T-cell (primary cell): ENCODE results near the gene ATP5F1D. TPM values are rescaled to one million over a fixed set of nuclear protein-coding genes. Genes with fewer than 3 reads are reported as not detected.

Experiments
- ATAC-seq, 4 experiments: fragments of 200-7000 bp in 3 of 4; fragments of 150-1000 bp in 1 of 4; cut with Tn5 transposase; replicated peaks in 1 of 4; 1 replicate in 3 of 4; 2 replicates in 1 of 4; pipeline ENCODE4 v1.10.0; 2021; ENCODE audit warnings: moderate library complexity in 3 of 4, mild to moderate bottlenecking in 2 of 4, moderate number of reproducible peaks in 1 of 4
- CTCF ChIA-PET, 2 donors: fragments of 300-600 bp; sonication (Branson Sonifier 250); formaldehyde crosslinking; loops; one replicate each; lab custom pipeline; 2022; ENCODE audit warnings: antibody characterized with exemption in 2 of 2; lab: Charles Lee
- POLR2A ChIA-PET, 2 donors: fragments of 300-600 bp; sonication (Branson Sonifier 250); formaldehyde crosslinking; loops; one replicate each; lab custom pipeline; 2022; ENCODE audit warnings: antibody characterized with exemption in 2 of 2; lab: Charles Lee
- DNase-seq, 35 experiments: peaks; one replicate each; pipeline versions ENCODE4 v3.0.0 to v3.0.0-alpha.2; 2013 to 2023
- H3K27ac ChIP-seq: one replicate; pipeline ENCODE4 v1.5.1; 2013; ENCODE audit warnings: low read length
- H3K27me3 ChIP-seq, 2 experiments: replicated peaks in 1 of 2; 1 replicate in 1 of 2; 2 replicates in 1 of 2; pipeline versions ENCODE4 v1.6.1 to v1.7.0; 2013; ENCODE audit warnings: low read length in 1 of 2, mixed read lengths in 1 of 2; ENCODE audit not compliant: control insufficient read depth in 2 of 2, insufficient read depth in 2 of 2; ENCODE audit errors: extremely low read depth in 1 of 2
- H3K36me3 ChIP-seq, 2 donors: 1 replicate in 1 of 2; 2 replicates in 1 of 2; pipeline versions ENCODE4 v1.6.1 to v1.7.0; 2013; ENCODE audit warnings: low read length in 1 of 2; ENCODE audit not compliant: control insufficient read depth in 2 of 2, insufficient read depth in 1 of 2; ENCODE audit errors: extremely low read depth in 1 of 2
- H3K4me1 ChIP-seq, 2 experiments: 1 replicate in 1 of 2; 2 replicates in 1 of 2; pipeline versions ENCODE4 v1.6.1 to v1.7.0; 2013; ENCODE audit warnings: low read length in 2 of 2, mixed read lengths in 1 of 2; ENCODE audit not compliant: insufficient read depth in 2 of 2, control insufficient read depth in 1 of 2; ENCODE audit errors: extremely low read depth in 1 of 2
- H3K4me3 ChIP-seq, 2 donors: 1 replicate in 1 of 2; 2 replicates in 1 of 2; pipeline versions ENCODE4 v1.5.1 to v1.7.0; 2013; ENCODE audit warnings: mild to moderate bottlenecking in 2 of 2, low read length in 1 of 2, moderate library complexity in 1 of 2; ENCODE audit not compliant: control insufficient read depth in 1 of 2; ENCODE audit errors: extremely low read depth in 1 of 2
- H3K9me3 ChIP-seq: 2 replicates; pipeline ENCODE4 v1.7.0; 2013
- H3K27ac Mint-ChIP-seq, 2 donors: one replicate each; pipeline ENCODE4 v1.8.0; 2020 to 2021; ENCODE audit warnings: mild to moderate bottlenecking in 2 of 2, mixed read lengths in 2 of 2
- H3K27me3 Mint-ChIP-seq, 2 donors: one replicate each; pipeline ENCODE4 v1.8.0; 2021 to 2022; ENCODE audit warnings: mixed read lengths in 2 of 2
- H3K36me3 Mint-ChIP-seq: one replicate; pipeline ENCODE4 v1.8.0; 2021; ENCODE audit warnings: mixed read lengths
- H3K4me1 Mint-ChIP-seq, 3 donors: one replicate each; pipeline ENCODE4 v1.8.0; 2020 to 2022; ENCODE audit warnings: mixed read lengths in 3 of 3, mild to moderate bottlenecking in 1 of 3
- H3K4me3 Mint-ChIP-seq, 3 donors: one replicate each; pipeline ENCODE4 v1.8.0; 2020 to 2022; ENCODE audit warnings: mild to moderate bottlenecking in 3 of 3, mixed read lengths in 3 of 3, moderate library complexity in 3 of 3
- H3K9me3 Mint-ChIP-seq, 3 donors: one replicate each; pipeline ENCODE4 v1.8.0; 2020 to 2022; ENCODE audit warnings: mixed read lengths in 3 of 3
- WGBS: methylation state at CpG from one replicate; pipeline ENCODE4 v1.1.5; 2013; ENCODE audit warnings: missing lambda C conversion rate; ENCODE audit not compliant: insufficient coverage; 5-methylcytosine and 5-hydroxymethylcytosine counted together
- total RNA-seq, 35 experiments: library from RNA in 6 of 35; stranded (reverse) in 6 of 35; fragments of 120-200 nt in 1 of 35; gene quantifications; one replicate each; pipeline versions ENCODE4 v1.2.1 to v1.2.4 and lab custom pipeline; 2013 to 2026

The ATP5F1D gene
- total RNA-seq, 5 donors from 2014 or later (not counting 1 experiment from before 2014, with no cell fraction given), result 117 to 233 (median 155) TPM

- Histone ChIP-seq H3K9me3 (no peaks in the 10 kb centered on the region), H3K27ac (no peak overlapping the region), H3K4me1 (peaks cover 2 to 12% of the 10 kb centered on the region in 2 experiments), H3K36me3 (no peaks in the 10 kb centered on the region), H3K4me3 (no peak overlapping the region), H3K27me3 (peaks cover 0 to 93% of the 10 kb centered on the region in 2 experiments)
- ATAC-seq, result no peak
- POLR2A ChIA-PET, result no interaction called here
- CTCF ChIA-PET, result no interaction called here
- peak overlapping the region in 1 of 3 donors; percentile 36 for H3K4me3 Mint-ChIP-seq
- peaks cover 0 to 7% (median 0%) of the 10 kb centered on the region in 3 donors for H3K4me1 Mint-ChIP-seq
- WGBS, result 79% methylated on average over 16 of the region's 17 CpGs
- H3K36me3 Mint-ChIP-seq, result no peaks in the 10 kb centered on the region
- peaks cover 15 to 49% of the 10 kb centered on the region in 2 donors for H3K27me3 Mint-ChIP-seq
- DNase-seq, result no peak
- no peak overlapping the region for H3K27ac Mint-ChIP-seq
- H3K9me3 Mint-ChIP-seq, result no peaks in the 10 kb centered on the region
These were observed 51.0 kb downstream of the ATP5F1D start for GRCh38 chr19:1292419-1293151.

- Mint-ChIP-seq H3K36me3 (no peaks in the 10 kb centered on the region), H3K27ac (no peak overlapping the region), H3K9me3 (no peaks in the 10 kb centered on the region), H3K27me3 (peaks cover 14 to 47% of the 10 kb centered on the region in 2 donors), H3K4me1 (peaks cover 0 to 7% (median 0%) of the 10 kb centered on the region in 3 donors), H3K4me3 (peak overlapping the region in 1 of 3 donors; percentile 21)
- no peaks in the 10 kb centered on the region for H3K9me3 ChIP-seq
- ATAC-seq (no peak), DNase-seq (no peak)
- 71% methylated on average over 23 of the region's 35 CpGs for WGBS
- H3K4me3 ChIP-seq, result no peak overlapping the region
- H3K27me3 ChIP-seq, result peaks cover 0 to 85% of the 10 kb centered on the region in 2 experiments
- POLR2A ChIA-PET, result no interaction called here
- peaks cover 2 to 10% of the 10 kb centered on the region in 2 experiments for H3K4me1 ChIP-seq
- no peaks in the 10 kb centered on the region for H3K36me3 ChIP-seq
- no peak overlapping the region for H3K27ac ChIP-seq
- CTCF ChIA-PET, result no interaction called here
These were observed 52.4 kb downstream of the ATP5F1D start for GRCh38 chr19:1293782-1294604.

Other genes starting within 250 kb of the ATP5F1D start
- under 1 TPM in 3 of 5 donors, not detected in 2; 0.07 to 0.44 (median 0.09) TPM for gene GRIN3B, start 241.3 kb upstream of the ATP5F1D start, total RNA-seq
- 100 to 1,000 TPM; 319 to 423 (median 372) TPM for gene TMEM259, start 220.6 kb upstream of the ATP5F1D start, total RNA-seq
- not detected for gene RNU6-2, start 220.2 kb upstream of the ATP5F1D start, total RNA-seq
- gene CNN2, start 215.1 kb upstream of the ATP5F1D start, total RNA-seq, result 100 to 1,000 TPM; 239 to 385 (median 314) TPM
- gene ABCA7, start 201.6 kb upstream of the ATP5F1D start, total RNA-seq, result 100 to 1,000 TPM; 166 to 217 (median 178) TPM
- gene ARHGAP45, start 174.6 kb upstream of the ATP5F1D start, total RNA-seq, result 1,000 to 10,000 TPM in 3 of 5 donors, 100 to 1,000 TPM in 2; 729 to 1,130 (median 1,073) TPM
- 100 to 1,000 TPM in 3 of 5 donors, 10 to 100 TPM in 2; 75.7 to 119 (median 101) TPM for gene POLR2E, start 146.4 kb upstream of the ATP5F1D start, total RNA-seq
- 100 to 1,000 TPM; 139 to 221 (median 196) TPM for gene GPX4, start 137.8 kb upstream of the ATP5F1D start, total RNA-seq
- 100 to 1,000 TPM in 3 of 5 donors, 10 to 100 TPM in 2; 90.2 to 115 (median 106) TPM for gene SBNO2, start 67.5 kb upstream of the ATP5F1D start, total RNA-seq
- 100 to 1,000 TPM in 2 of 5 donors, 10 to 100 TPM in 3; 70.2 to 115 (median 99.5) TPM for gene STK11, start 36.0 kb upstream of the ATP5F1D start, total RNA-seq
- under 1 TPM in 4 of 5 donors, not detected in 1; 0.08 to 0.36 (median 0.23) TPM for gene CBARP, start 3.7 kb upstream of the ATP5F1D start, total RNA-seq
- gene MIDN, start 6.8 kb downstream of the ATP5F1D start, total RNA-seq, result 100 to 1,000 TPM in 1 of 5 donors, 10 to 100 TPM in 4; 54.0 to 161 (median 66.9) TPM
- gene CIRBP, start 27.6 kb downstream of the ATP5F1D start, total RNA-seq, result 100 to 1,000 TPM; 477 to 682 (median 657) TPM
- gene FAM174C, start 33.8 kb downstream of the ATP5F1D start, total RNA-seq, result 10 to 100 TPM; 42.1 to 69.8 (median 60.4) TPM
- under 1 TPM in 1 of 5 donors, not detected in 4; 0.38 TPM for gene EFNA2, start 44.1 kb downstream of the ATP5F1D start, total RNA-seq
- gene NDUFS7, start 142.2 kb downstream of the ATP5F1D start, total RNA-seq, result 10 to 100 TPM; 50.3 to 85.5 (median 79.6) TPM
- 10 to 100 TPM; 11.8 to 18.1 (median 13.7) TPM for gene GAMT, start 159.8 kb downstream of the ATP5F1D start, total RNA-seq
- gene DAZAP1, start 165.8 kb downstream of the ATP5F1D start, total RNA-seq, result 100 to 1,000 TPM; 153 to 170 (median 161) TPM
- gene RPS15, start 196.6 kb downstream of the ATP5F1D start, total RNA-seq, result 1,000 to 10,000 TPM; 1,731 to 2,353 (median 2,282) TPM
- gene APC2, start 208.4 kb downstream of the ATP5F1D start, total RNA-seq, result under 1 TPM; 0.08 to 0.29 (median 0.13) TPM
- 10 to 100 TPM; 30.8 to 76.2 (median 71.4) TPM for gene C19orf25, start 237.5 kb downstream of the ATP5F1D start, total RNA-seq
- gene PCSK4, start 248.6 kb downstream of the ATP5F1D start, total RNA-seq, result 1 to 10 TPM; 5.2 to 9.8 (median 5.6) TPM
- 1 to 10 TPM; 2.2 to 6.9 (median 5.5) TPM for gene REEP6, start 249.4 kb downstream of the ATP5F1D start, total RNA-seq